SJSA1 (cell line): ENCODE measurements around the gene C5. TPM values are rescaled to one million over a fixed set of nuclear protein-coding genes. Genes with fewer than 3 reads are reported as not detected.

Source experiments
- DNase-seq, 2 experiments: peaks; one replicate each; pipeline ENCODE4 v3.0.0-alpha.2; 2015 to 2020; ENCODE audit warnings: low spot score in 2 of 2, low read depth in 1 of 2
- H3K27ac ChIP-seq: fragments of 250-450 bp; sonication (Bioruptor Pico); 2 replicates; pipeline ENCODE4 v1.5.1; 2020; ENCODE audit warnings: mild to moderate bottlenecking, moderate library complexity
- H3K27me3 ChIP-seq: fragments of 250-450 bp; sonication (Bioruptor Pico); replicated peaks from 2 replicates; pipeline ENCODE4 v1.5.1; 2020; ENCODE audit warnings: mild to moderate bottlenecking, moderate library complexity
- H3K36me3 ChIP-seq: fragments of 250-450 bp; sonication (Bioruptor Pico); 2 replicates; pipeline ENCODE4 v1.5.1; 2020; ENCODE audit warnings: mild to moderate bottlenecking
- H3K4me1 ChIP-seq: fragments of 250-450 bp; sonication (Bioruptor Pico); replicated peaks from 2 replicates; pipeline ENCODE4 v1.6.1; 2021; ENCODE audit warnings: mild to moderate bottlenecking
- H3K4me3 ChIP-seq: fragments of 250-450 bp; sonication (Bioruptor Pico); 2 replicates; pipeline ENCODE4 v1.5.1; 2020; ENCODE audit warnings: mild to moderate bottlenecking
- H3K9me3 ChIP-seq: fragments of 250-450 bp; sonication (Bioruptor Pico); replicated peaks from 2 replicates; pipeline ENCODE4 v1.5.1; 2020; ENCODE audit warnings: mild to moderate bottlenecking
- total RNA-seq: library from RNA; depleted of rRNA; stranded (reverse); fragments of >200 nt; shearing (Covaris generic); gene quantifications from 2 replicates; pipeline ENCODE4 v1.2.3, GENCODE V29; 2014; rRNA removed

The C5 gene
- total RNA-seq, 1 experiment from 2014 or later: 2.4 TPM

- DNase-seq: no peak
- Histone ChIP-seq H3K4me1 (0 out of 2 replicates have a peak, but pooled peaks cover 1% of the 10 kb centered on the region), H3K27ac (no peak overlapping the region), H3K4me3 (no peak overlapping the region), H3K36me3 (no peaks in the 10 kb centered on the region), H3K27me3 (no peaks in the 10 kb centered on the region), H3K9me3 (no peaks in the 10 kb centered on the region)
Measured at GRCh38 chr9:120904978-120905301, 145.1 kb downstream of the C5 start.

DNA sequence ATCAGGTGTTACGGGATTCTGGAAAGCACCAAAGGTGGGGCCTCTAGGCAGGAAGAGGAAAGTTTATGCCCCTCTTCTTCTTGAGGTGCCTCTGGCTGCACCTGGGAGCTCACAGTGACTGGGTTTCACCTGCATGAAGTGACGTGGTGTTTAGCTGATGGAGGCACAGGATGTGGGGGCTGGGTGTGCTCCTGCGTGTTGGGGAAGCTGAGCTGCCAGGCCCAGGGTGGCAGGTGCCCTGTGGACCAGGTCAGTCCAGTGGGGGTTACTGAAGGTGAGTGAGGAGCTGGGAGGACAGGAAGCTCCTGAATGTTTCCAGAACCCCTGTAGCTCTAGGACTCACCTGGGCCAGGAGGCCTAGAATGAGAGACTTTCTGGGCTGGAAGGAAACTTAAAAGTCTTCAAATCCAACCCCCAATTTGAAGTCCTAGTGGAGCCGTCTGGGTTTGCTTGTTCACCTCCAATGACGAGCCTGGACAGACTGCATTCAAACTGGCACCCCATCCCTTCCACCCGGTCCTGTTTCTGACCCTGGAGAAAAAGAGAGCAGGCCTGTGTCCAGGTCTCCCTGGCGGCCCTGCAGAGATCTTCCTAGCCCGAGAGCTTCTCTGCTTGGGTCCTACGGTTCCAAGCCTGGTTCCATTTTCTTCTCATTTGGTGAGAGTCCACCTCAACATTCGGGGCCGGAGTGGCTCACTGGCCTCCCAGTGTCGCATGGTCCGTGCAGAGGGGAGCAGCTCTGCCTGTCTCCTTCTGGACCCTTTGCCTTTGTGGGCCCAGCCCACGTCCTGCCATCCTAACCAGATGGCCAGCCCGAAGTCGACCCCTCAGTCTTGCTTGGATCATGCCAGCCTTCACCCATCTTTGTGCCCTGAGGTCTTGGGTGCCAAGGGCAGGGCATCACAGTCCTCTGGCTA, 145.8 kb downstream of the C5 start:
- no peaks in the 10 kb centered on the region for H3K27me3 ChIP-seq
- no peak for DNase-seq
- H3K9me3 ChIP-seq: no peaks in the 10 kb centered on the region
- H3K36me3 ChIP-seq: no peaks in the 10 kb centered on the region
- no peak overlapping the region for H3K4me3 ChIP-seq
- no peak overlapping the region for H3K27ac ChIP-seq
- no peaks in the 10 kb centered on the region for H3K4me1 ChIP-seq

DNA sequence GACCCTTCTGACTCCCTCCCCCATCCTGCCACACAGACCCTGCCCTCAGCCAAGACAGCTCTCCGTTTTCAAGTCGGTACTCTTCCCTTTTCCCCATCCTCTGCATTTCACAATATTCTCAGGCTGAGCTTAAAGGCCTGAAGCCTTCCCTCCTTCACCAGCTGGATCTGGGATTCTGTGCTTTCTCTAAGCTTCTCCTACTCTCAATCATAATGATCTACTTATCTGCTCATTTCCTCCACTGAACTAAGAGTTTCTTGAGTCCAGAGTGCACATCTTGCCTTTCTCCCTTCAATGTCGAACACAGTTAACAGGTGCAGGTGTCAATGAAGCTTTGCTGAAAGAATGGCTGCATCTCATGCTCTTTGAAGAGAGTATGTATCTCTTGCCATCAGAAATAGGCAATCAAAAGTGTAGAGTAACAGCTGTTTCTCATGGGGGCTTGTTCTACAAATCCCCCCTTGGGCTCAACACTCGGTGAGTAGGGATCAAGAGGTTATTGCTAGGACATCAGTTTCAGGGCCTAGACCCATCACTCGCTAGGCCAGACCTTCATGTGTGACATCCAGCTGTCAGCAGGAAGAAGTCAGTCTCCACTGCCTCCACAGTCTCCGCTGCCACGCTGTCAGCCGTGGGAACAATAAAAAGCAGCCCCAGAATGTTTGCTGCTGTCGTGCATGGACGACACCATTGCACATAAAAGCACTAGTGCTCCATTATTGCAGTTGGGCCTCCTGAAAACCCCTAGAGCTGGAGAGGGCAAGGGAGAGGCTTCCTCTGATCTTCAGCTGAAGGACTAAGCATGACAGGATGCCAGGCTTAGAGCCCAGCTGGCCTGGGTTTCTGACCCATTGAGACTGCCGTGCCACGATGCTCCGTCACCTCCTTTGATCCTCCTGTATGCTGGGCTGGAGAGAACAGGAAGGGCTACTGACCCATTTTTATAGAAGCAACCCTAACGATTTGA, 147.2 kb downstream of the C5 start:
- Histone ChIP-seq H3K9me3 (no peaks in the 10 kb centered on the region), H3K4me1 (no peaks in the 10 kb centered on the region), H3K36me3 (no peaks in the 10 kb centered on the region), H3K27ac (no peak overlapping the region), H3K27me3 (no peaks in the 10 kb centered on the region), H3K4me3 (no peak overlapping the region)
- no peak for DNase-seq

Other genes starting within 250 kb of the C5 start
- 17.1 and 30.3 TPM in 2 replicates for gene PSMD5, start 207.4 kb downstream of the C5 start, total RNA-seq
- 68.3 and 69.6 TPM in 2 replicates for gene PHF19, start 173.1 kb downstream of the C5 start, total RNA-seq
- 0.13 and 1.7 TPM in 2 replicates for gene TRAF1, start 123.5 kb downstream of the C5 start, total RNA-seq
- 17.2 and 17.7 TPM in 2 replicates for gene CNTRL, start 24.7 kb upstream of the C5 start, total RNA-seq
- 18.3 and 30.4 TPM in 2 replicates for gene RAB14, start 151.6 kb upstream of the C5 start, total RNA-seq
- 284 and 331 TPM in 2 replicates for gene GSN, start 217.9 kb upstream of the C5 start, total RNA-seq